Adipose tissue (tissue), 3 donors: ENCODE measurements around the gene NAMPT. TPM values are rescaled to one million over a fixed set of nuclear protein-coding genes. Genes with fewer than 3 reads are reported as not detected.
A peak's percentile ranks its signal among the peaks of the same experiment; 100 is the strongest.
"Not testable (repeated sequence)": the region's sequence is repeated elsewhere in the genome, so short reads cannot be mapped to it uniquely, and the experiment has no call there.

Source experiments
- H3K27ac ChIP-seq: one replicate; pipeline ENCODE4 v1.5.1; 2013; ENCODE audit warnings: low read depth, low read length
- WGBS, 3 donors: extraction: QIAGEN DNeasy Blood & Tissue Kit; methylation state at CpG; one replicate each; pipeline ENCODE4 v1.1.7; 2013; 5-methylcytosine and 5-hydroxymethylcytosine counted together
- polyA plus RNA-seq, 3 donors: library from polyadenylated mRNA; stranded (reverse); fragments of 200-250 nt; gene quantifications; one replicate each; pipeline ENCODE4 v1.2.3, GENCODE V29; 2013
- donor health status: healthy with polysubstance abuse.
- donor health status: Bipolar disorder and iron deficiency.
- donor health status: healthy.

Gene NAMPT
- polyA plus RNA-seq: 100 to 1,000 TPM in 2 of 3 donors, 10 to 100 TPM in 1; 39.1 to 720 (median 328) TPM

DNA sequence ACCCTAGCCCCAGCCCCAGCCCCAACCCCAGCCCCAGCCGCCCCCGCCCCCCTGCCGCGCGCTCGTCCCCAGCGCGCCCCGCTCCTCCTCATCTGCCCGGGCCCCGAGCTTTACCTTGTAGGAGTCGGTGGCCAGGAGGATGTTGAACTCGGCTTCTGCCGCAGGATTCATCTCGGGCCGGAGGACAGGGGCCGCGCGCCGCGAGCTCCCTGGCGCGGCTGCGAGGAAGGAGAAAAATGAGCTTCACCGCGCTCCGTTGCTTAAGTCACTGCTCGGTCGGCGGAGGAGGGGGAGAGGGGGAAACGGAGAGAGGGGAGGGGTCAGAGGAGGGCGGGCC is at the start of gene NAMPT:
Gene NAMPT, minus strand, starts transcription at position 270 of the 337 bp plus-strand sequence. Its CDS starts 99 bp downstream, at position 171.
- peak within 1 kb of the TSS; percentile 99 for H3K27ac ChIP-seq
- 0 to 2% (median 0%) methylated on average over 15 to 32 of the region's 32 CpGs for WGBS, 3 donors

DNA sequence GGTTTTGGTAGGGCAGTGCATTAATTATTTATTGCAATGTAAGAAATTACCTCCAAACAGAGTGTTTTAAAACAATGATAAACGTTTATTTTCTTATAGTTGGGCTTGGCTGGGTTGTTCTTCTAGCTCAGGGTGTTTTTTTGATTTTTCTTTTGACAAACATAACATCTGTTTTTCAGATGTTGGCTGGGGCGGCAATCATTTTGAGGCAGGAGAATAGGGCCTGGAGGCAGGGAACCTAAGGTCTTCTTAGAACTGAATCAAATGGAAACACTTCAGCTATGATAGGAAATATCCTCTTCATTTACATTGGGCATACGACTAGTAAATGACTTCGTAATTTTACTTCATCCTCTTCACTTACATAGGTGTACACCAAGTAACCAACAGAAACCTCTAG is 47.4 kb upstream of the NAMPT start:
- 74 to 84% (median 82%) methylated on average over 4 of the region's 4 CpGs for WGBS, 3 donors
- H3K27ac ChIP-seq: no peak overlapping the region

DNA sequence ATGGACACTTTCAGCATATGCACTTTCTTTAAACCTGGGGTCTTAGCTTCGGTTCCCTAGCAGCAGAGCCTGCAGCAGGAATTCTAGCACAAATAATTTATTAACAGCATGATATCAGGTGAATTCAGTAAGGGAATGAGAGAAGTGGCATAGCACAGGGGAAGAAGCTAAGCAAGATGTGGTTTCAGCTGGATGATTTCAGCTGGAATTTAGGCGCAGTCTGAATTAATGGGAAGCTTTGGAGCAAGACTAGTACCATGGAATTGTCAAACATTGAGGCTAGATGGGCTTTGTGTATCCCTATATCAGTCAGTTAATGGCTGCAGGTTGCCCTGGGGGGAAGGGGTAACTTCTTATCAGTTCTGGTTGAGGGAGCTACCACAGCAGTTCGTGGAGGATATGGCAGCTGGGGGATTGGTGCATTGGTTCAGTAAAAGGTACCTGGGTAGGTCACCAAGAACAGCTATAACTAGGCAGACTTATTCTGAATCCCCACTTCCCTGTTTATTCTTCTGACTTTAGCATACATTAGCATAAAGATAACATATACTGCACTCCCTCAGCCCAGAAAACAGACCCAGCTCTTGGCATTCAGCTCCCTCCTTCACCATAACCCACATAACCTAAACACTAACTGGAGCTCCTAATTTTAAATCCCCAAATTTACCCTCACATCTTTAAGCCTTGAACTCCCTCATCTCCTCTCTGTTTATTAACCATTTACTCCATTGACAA is 46.8 kb upstream of the NAMPT start:
- 38 to 85% (median 69%) methylated on average over 3 of the region's 3 CpGs for WGBS, 3 donors
- H3K27ac ChIP-seq: no peak overlapping the region

DNA sequence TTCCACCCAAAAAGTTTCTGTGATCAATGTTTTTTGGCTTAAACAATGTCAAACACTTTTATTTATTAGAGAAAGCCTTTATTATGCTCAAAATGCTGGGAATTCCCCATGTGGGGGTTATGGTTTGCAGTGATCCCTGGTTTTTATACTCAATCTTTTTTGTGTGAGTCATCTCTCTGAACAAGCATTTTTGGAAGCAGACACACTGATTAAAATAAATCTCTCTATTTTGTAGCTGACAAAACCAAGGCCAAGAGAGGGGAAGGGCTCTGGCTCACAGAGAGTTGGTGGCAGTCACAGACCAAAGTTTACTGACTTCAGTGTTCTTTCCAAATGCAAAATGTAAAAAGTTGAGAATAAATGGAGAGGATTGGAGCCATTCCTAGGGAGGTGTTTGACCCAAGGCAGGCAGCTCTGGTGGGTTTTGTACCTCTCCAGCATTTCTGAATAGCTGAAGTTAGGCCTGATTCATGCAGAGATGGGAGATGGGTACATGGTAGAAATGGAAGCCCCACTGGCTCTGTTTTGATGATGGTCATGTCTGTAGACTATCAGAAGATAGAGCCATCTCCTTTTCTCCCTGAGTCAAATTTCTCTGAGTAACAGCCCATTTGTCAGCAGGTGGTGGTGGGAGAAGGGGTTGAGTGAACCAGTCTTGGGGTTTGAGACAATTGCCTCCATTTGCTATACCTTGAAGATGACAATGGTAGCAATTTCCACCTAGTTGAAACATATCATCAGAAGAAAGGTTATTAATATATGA is 45.4 kb upstream of the NAMPT start:
- H3K27ac ChIP-seq: no peak overlapping the region

DNA sequence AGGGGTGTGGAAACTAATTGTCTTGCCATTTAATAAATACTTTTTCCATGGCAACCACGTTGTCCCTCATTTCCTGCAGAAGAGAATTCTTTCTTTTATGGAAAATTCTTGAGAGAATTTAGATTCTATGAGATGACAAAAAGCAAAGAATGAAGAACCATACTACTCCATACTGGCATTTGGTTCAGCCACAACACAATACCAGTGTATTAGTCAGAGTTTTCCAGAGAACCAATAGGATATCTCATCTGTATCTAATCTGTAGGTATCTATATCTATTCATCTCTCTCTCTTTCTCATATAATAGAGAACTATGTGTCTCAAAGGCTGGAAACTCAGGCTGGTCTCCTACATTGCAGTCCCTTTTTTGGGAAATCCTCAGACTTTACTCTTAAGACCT is 44.6 kb upstream of the NAMPT start:
- H3K27ac ChIP-seq: no peak overlapping the region
- 19 to 49% (median 25%) methylated on average over 1 of the region's 1 CpG for WGBS, 3 donors

DNA sequence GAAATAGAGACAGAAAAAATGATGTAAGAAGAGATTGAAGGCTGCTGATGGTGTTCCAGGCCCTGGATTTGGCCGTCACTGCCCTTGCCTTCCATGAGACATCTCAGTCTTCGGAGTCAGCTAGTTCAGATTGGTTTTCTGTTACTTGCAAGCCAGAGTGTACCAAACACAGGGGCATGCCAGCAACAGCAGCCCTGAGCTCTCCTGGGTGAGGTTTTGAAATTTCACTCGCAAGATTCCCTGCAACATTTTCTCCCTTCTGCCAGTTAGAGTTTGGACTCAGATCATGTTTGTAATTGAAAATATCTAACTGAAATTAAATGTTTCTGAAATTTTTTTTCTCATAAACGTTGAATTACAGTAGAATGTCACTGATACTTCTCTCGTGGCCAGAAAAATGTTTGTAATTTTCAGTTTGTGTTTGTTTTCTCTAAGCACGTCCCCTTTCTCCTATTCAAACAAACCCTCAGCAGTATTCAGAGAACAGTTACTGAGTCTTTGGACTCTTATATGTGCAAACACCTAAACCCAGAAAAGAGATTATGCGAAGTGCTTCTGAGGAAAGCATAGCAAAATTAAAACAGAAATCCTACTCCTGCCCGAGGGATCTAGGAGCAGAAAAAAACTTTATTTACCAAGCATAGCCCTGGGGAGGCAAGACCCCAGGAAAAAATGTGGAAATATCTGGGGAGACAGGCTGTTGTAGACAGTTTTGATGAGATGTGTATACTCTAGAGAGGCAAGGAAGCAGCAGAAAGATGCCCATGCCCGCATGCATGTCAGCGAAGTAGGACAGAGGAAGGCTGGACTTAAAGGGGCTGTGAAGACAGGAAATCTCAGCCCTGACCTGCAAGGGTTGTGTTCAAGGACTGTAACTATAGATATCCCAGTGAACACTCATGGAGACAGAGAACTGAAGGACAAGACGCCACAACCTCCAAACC is 43.0 kb upstream of the NAMPT start:
- 65 to 83% (median 72%) methylated on average over 11 of the region's 11 CpGs for WGBS, 3 donors
- H3K27ac ChIP-seq: no peak overlapping the region

DNA sequence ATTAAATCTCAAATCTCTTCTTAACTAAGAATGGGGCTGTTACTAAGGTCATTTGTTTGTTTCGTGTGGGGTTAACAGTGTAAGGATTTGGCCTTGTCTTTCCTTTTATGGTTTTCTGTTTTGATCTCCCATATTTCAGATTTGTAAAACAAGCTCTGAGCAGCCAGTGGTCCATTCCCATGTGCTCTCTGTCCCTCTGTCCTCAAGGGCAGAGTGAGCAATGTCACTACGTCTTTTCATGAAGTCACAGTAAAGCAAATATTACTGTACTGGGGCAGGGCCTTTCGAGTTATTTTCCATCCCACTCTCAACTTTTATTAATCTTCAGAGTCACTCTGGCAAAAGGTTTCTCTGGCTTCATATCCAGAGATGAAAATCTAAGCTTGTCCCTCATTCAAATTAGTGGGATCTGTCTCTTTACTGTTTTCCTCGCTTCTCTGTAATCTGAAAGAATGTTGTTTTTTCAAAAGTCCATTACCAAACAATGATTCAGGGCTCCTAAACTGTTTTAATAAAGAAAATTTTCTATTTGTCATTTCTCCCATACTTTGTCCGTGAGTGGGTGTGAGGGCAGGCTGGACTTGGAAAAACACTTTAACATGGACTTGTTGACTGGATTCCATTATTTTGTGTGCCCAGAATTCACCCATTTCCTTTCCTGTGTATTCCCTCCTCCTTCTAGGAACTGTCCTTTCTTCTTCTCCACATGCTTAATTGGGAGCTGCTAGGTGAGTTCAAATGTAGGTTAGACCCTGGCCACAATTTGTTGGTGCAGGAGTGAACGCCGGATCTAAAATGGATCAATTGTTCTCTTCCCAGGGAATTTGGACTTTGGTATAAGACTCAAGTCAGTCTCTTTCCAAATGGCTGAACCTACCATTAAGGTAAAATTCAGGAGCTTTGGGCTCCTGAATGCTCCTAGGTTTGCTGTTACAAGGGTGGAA is 42.1 kb upstream of the NAMPT start:
- no peak overlapping the region for H3K27ac ChIP-seq
- WGBS, 3 donors: 81 to 89% (median 85%) methylated on average over 7 of the region's 7 CpGs

DNA sequence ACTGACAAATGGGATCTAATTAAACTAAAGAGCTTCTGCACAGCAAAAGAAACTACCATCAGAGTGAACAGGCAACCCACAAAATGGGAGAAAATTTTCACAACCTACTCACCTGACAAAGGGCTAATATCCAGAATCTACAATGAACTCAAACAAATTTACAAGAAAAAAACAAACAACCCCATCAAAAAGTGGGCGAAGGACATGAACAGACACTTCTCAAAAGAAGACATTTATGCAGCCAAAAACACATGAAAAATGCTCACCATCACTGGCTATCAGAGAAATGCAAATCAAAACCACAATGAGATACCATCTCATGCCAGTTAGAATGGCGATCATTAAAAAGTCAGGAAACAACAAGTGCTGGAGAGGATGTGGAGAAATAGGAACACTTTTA is 39.7 kb upstream of the NAMPT start:
- H3K27ac ChIP-seq: not testable (repeated sequence)
- 83 to 95% (median 94%) methylated on average over 2 of the region's 2 CpGs for WGBS, 3 donors

DNA sequence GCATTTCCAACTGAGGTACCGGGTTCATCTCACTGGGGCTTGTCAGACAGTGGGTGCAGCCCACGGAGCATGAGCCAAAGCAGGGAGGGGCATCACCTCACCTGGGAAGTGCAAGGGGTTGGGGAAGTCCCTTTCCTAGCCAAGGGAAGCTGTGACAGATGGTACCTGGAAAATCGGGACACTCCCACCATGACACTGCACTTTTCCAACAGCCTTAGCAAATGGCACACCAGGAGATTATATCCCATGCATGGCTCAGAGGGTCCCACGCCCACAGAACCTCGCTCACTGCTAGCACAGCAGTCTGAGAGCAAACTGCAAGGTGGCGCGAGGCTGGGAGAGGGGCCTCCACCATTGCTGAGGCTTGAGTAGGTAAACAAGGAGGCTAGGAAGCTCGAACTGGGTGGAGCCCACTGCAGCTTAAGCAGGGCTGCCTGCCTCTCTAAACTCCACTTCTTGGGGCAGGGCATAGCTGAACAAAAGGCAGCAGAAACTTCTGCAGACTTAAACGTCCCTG is 35.5 kb upstream of the NAMPT start:
- 69 to 86% (median 83%) methylated on average over 8 to 9 of the region's 9 CpGs for WGBS, 3 donors

DNA sequence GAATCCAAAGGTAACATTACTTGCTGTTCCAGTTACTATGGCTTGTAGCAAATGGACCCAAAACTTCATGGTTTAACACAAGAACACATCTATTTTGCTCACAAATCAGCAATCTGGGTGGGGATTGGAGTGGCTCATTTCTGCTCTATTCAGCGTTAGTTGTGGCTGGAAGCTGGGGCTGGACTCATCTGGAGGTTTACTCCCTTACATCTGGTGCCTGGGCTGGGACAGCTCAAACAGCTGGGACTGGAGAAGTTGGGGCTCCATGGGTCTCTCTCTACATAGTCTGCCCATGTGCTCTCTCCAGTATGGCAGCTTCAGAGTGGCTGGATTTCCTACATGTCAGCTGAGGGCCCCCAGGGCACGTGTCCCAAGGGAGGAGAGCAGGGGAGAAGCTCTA is 33.7 kb upstream of the NAMPT start:
- 66 to 81% (median 71%) methylated on average over 2 of the region's 2 CpGs for WGBS, 3 donors
- H3K27ac ChIP-seq: no peak overlapping the region

More for the DNA sequence above, 35.5 kb upstream of the NAMPT start:
- not testable (repeated sequence) for H3K27ac ChIP-seq

DNA sequence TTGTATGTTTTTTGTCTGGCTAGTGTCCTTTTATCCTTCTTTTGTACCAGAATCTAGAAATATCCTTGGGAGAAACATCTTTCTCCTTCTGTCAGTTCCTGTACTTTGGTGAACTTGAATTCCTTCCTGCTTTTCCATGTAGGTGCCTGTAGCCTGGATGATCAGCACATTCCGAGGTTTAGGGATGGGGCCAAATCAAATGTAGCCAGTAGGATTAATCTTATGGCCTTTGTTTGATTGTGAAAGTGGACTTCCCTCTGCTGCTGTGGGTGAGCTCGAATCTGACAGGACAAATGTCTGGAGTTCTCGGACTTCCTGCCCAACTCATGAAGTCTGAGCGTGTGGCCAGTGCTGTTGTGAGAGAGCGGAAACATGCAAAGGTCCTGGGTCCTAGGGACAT is 33.2 kb upstream of the NAMPT start:
- 82 to 90% (median 84%) methylated on average over 5 of the region's 5 CpGs for WGBS, 3 donors
- no peak overlapping the region for H3K27ac ChIP-seq

DNA sequence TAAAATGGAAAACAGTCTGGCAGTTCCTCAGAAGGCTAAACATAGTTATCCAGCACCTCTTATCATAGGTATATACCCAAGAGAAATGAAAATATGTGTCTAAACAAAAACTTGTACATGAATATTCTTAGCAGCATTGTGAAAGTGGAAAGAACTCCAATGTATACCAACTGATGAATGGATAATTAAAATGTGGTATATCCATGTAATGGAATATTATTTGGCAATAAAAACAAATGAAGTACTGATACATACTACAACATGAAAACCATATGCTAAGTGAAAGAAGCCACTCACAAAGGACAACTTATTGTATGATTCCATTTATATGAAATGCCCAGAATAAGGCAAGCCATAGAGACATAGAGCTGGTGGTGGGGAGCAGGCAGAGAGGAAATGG is 32.2 kb upstream of the NAMPT start:
- no peak overlapping the region for H3K27ac ChIP-seq

DNA sequence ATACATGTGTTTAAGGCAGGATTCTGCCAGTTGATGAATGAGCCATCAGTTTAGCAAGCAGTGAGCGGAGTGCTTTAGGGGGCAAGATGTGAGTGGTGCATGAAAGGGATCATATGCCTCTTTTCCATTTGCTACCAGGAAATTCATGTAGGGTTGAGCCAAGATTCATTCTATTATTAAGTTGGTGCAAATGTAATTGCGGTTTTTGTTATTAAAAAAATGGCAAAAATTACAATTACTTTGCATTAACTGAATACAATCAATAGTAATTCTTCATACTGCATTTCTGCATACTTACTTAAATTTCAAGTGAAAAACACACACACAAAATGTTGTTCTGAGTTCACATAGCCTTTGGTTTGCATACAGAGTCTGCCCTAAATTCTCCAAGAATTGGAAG is 30.1 kb upstream of the NAMPT start:
- H3K27ac ChIP-seq: no peak overlapping the region
- 85 to 93% (median 88%) methylated on average over 2 of the region's 2 CpGs for WGBS, 3 donors

DNA sequence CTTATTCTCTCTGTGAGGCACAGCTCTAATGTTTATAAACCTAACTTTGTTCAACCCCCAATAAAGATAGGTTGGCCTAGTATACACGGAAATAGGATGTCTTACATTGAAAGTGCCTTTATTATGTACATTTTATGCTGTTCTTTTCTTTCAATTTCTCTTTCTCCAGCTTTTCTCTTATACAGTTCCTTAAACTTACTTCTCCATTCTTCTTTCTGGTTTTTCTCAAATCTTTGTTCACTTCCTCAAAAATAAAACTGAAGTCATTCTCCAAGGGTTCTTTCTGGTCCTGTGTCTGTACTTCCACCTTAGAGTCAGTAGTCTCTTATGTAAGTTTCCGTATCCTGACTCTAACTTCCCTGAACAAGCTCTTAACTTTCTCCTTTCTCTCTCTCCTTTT is 29.2 kb upstream of the NAMPT start:
- no peak overlapping the region for H3K27ac ChIP-seq
- WGBS, 3 donors: 52 to 76% (median 56%) methylated on average over 2 of the region's 2 CpGs

DNA sequence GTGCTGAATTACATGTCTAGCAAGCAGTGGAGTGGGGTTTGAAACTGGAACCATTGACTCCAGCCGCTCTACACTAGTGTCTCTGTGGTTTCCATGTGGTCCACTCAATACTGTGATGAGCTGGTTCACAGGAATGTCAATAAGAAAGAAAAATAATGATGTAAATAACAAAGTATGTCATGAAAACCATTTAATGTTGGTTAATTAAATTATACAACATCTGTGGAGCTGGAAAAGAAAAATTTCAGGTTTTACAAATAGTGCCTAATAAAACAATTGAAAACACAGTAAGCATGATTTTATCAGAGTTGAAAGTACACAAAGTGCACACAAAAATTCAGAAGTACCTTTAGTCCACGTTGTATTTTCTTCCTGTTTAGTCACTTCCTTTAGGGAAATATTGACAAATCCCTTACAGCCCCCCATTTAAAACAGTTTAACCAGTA is 28.7 kb upstream of the NAMPT start:
- H3K27ac ChIP-seq: no peak overlapping the region
- 56 to 60% (median 58%) methylated on average over 2 of the region's 2 CpGs for WGBS, 3 donors

DNA sequence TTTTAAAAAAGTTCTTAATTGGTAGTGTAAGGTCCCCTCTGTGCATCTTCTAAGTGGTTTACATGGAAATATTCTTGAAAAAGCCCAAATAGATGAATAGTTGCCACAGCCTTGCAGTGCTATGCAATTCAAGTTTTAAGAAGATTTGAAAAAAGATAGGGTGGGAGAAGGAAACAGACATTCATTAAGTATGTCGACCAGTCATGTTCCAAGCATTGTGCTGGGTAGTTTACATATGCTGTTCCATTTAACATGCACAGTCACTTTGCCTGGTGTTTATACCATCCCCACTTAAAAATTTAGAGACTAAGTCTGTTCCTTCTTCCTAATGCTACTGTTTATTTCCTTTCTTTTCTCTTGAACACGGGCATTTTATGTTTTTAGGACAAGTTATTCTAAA is 28.1 kb upstream of the NAMPT start:
- WGBS, 3 donors: 57 to 64% (median 58%) methylated on average over 2 of the region's 2 CpGs
- no peak overlapping the region for H3K27ac ChIP-seq

DNA sequence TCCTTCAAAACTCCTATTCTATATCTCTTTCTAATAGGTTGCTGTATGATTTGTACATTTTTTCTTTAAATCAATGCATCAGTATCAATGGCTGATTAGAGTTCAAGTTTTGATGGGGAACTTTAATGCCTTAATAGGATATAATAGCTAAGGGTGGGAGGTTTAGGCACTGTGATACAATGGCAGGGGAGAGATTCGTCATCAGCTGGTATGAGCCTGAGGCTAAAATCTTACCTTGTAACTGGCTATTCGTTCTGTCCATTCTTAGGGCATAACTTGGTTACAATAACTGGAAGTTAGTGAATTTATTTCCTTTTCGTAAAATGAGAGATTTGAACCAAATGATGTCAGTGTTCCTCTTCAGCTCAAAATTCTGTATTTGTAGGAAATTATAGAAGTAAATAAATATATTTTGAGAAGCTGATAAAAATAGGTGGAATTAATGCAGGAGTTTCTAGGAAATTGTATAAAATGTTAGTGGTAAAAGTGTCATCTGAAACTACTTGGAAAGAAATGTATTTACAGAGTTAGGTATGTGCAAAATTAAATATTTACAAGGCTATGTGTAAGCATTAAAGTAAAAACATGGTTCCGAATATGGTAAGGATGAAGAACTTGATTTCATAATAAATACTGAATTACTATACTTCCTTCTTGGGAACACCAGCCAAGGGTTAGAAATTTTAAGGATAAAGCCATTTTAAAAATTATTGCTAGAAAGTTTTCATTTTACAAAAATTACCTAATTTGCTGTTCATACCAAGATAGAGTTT is 27.5 kb upstream of the NAMPT start:
- 76 to 84% (median 82%) methylated on average over 4 of the region's 4 CpGs for WGBS, 3 donors
- H3K27ac ChIP-seq: no peak overlapping the region
